ENCODE measurements around the gene CHST6.

DNA sequence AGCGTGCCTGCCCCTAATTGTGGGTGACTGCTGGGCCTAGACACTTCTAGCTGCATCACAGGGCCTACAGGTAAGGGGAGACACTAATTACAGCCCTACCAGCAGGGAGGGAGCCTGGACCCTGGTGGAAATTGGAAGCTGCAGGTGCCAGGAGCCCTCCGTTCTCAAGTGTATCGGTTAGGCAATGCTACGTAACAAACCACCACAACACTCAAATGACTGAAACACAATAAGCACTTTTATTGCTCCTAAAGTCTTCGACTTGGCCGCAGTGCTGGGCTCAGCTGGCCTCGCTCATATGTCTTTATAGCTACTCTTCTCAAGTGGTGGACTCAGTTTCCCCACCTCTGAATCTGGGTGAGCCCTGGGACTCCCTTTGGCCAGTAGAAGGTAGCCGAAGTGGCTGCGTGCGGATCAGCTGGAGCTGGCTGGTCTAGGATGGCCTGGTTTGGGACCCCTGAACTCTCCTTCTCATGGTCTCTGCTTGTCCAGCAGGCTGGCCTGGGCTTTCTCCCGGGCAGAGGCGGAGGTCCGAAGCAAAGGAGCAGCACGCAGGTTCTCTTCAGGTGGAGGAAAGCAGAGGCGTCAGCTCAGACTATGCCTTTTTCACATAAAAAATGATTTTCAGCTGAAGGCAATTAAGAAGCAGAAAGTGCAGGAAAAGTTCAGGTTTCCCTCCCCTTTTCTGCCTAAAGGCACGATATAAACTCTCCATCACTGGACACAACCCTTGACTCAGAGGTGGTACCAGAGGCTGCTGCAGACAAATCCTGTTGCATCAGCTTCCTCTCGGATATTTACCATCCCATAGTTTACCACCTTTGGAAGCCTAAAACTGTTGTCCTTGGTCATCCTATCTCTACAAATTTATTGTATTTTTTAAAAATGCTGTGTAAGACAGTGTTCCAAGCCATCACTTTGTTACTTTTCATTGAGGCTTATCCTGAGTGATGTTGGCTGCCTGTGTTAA lies 22.0 kb downstream of the CHST6 start:
- TF ChIP-seq, protein P1, sequence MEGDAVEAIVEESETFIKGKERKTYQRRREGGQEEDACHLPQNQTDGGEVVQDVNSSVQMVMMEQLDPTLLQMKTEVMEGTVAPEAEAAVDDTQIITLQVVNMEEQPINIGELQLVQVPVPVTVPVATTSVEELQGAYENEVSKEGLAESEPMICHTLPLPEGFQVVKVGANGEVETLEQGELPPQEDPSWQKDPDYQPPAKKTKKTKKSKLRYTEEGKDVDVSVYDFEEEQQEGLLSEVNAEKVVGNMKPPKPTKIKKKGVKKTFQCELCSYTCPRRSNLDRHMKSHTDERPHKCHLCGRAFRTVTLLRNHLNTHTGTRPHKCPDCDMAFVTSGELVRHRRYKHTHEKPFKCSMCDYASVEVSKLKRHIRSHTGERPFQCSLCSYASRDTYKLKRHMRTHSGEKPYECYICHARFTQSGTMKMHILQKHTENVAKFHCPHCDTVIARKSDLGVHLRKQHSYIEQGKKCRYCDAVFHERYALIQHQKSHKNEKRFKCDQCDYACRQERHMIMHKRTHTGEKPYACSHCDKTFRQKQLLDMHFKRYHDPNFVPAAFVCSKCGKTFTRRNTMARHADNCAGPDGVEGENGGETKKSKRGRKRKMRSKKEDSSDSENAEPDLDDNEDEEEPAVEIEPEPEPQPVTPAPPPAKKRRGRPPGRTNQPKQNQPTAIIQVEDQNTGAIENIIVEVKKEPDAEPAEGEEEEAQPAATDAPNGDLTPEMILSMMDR (IDR thresholded peaks at IDR 0.05): no peak
- no peak for TF ChIP-seq POLR2A (IDR thresholded peaks at IDR 0.05)

All from right lobe of liver (tissue), 4 donors.